MCF 10A (cell line): Measurements from ENCODE around the gene P2RX3. TPM values are rescaled to one million over a fixed set of nuclear protein-coding genes. Genes with fewer than 3 reads are reported as not detected.

ENCODE experiments used
- BruUV-seq: library from RNA; stranded (reverse); fragments of 400-500 nt; replicated peaks from 2 replicates; lab custom pipeline; 2021; lab: Mats Ljungman, UMichigan
- CTCF ChIA-PET: fragments of 300-600 bp; sonication (Branson Sonifier 250); formaldehyde crosslinking; extraction: SDS; loops from one replicate; lab custom pipeline; 2021; ENCODE audit warnings: antibody characterized with exemption, inconsistent platforms; lab: Yijun Ruan, JAX
- POLR2A ChIA-PET: fragments of 300-600, 350-650 bp; sonication (Branson Sonifier 250); formaldehyde crosslinking; extraction: SDS; loops from one replicate; lab custom pipeline; 2020; ENCODE audit warnings: antibody characterized with exemption, inconsistent platforms; lab: Yijun Ruan, JAX
- DNase-seq: peaks from one replicate; pipeline ENCODE4 v3.0.0-alpha.2; 2018; ENCODE audit not compliant: unreplicated experiment
- H3K27ac Mint-ChIP-seq: one replicate; pipeline ENCODE4 v1.8.0; 2022; ENCODE audit warnings: mild to moderate bottlenecking, low read depth, mixed read lengths; ENCODE audit not compliant: unreplicated experiment
- H3K27me3 Mint-ChIP-seq: one replicate; pipeline ENCODE4 v1.8.0; 2022; ENCODE audit warnings: mixed read lengths; ENCODE audit not compliant: insufficient read depth, unreplicated experiment
- H3K36me3 Mint-ChIP-seq: one replicate; pipeline ENCODE4 v1.8.0; 2022; ENCODE audit warnings: mild to moderate bottlenecking, moderate library complexity, mixed read lengths; ENCODE audit not compliant: insufficient read depth, unreplicated experiment
- H3K4me1 Mint-ChIP-seq: one replicate; pipeline ENCODE4 v1.8.0; 2022; ENCODE audit warnings: mixed read lengths; ENCODE audit not compliant: insufficient read depth, unreplicated experiment
- H3K4me3 Mint-ChIP-seq: one replicate; pipeline ENCODE4 v1.8.0; 2022; ENCODE audit warnings: mild to moderate bottlenecking, moderate library complexity, mixed read lengths; ENCODE audit not compliant: unreplicated experiment
- H3K9me3 Mint-ChIP-seq: one replicate; pipeline ENCODE4 v1.8.0; 2022; ENCODE audit warnings: mixed read lengths; ENCODE audit not compliant: unreplicated experiment
- intact Hi-C: fragments of 100-400 bp; cut with micrococcal nuclease; formaldehyde crosslinking; loops from 2 replicates; pipeline ENCODE4 v1.14.1; 2022
- total RNA-seq: library from RNA; stranded (reverse); gene quantifications from 2 replicates; pipeline ENCODE4 v1.2.3, GENCODE V29; 2022
- TF ChIP-seq, protein P1 (sequence below): fragments of 200-600 bp; IDR thresholded peaks from one replicate; pipeline ENCODE4 v1.8.0; 2022; ENCODE audit warnings: antibody characterized with exemption, mild to moderate bottlenecking; ENCODE audit not compliant: unreplicated experiment

The P2RX3 gene
- total RNA-seq, 1 experiment from 2014 or later, result not detected

DNA sequence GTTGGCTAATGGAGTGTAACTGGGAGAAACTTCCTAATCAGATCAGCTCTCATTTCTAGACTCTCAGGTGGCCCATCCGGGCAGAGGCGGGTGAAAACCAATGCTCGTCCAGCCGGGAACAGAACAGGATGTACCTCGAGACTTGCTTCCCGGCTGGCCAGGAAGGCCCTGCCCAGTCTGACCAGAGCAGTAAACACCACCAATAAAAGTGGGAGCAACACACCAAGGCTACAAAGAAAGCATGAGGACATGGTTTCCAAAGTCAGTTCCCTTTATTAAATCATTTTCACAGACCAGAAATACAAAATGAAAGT, 12.5 kb upstream of the P2RX3 start:
- H3K9me3 Mint-ChIP-seq, result no peaks in the 10 kb centered on the region
- POLR2A ChIA-PET, result interaction anchor here (0.6 to 10.1 kb wide), 18 partner anchors 9 to 437 kb away, joined by 3 to 362 read pairs (median 4); partner anchors contain the start of genes MED19, P2RX3, SLC43A3 and SSRP1
- CTCF ChIA-PET, result interaction anchor here (0.7 to 1.4 kb wide), 8 partner anchors 9 to 384 kb away, joined by 3 to 5 read pairs (median 4); no protein-coding TSS in a partner anchor
- H3K36me3 Mint-ChIP-seq, result peaks cover 54% of the 10 kb centered on the region
- peak overlapping the region; percentile 97 for H3K27ac Mint-ChIP-seq
- no TSS peak for BruUV-seq
- peak overlapping the region; percentile 75 for H3K4me3 Mint-ChIP-seq
- TF ChIP-seq, protein P1, sequence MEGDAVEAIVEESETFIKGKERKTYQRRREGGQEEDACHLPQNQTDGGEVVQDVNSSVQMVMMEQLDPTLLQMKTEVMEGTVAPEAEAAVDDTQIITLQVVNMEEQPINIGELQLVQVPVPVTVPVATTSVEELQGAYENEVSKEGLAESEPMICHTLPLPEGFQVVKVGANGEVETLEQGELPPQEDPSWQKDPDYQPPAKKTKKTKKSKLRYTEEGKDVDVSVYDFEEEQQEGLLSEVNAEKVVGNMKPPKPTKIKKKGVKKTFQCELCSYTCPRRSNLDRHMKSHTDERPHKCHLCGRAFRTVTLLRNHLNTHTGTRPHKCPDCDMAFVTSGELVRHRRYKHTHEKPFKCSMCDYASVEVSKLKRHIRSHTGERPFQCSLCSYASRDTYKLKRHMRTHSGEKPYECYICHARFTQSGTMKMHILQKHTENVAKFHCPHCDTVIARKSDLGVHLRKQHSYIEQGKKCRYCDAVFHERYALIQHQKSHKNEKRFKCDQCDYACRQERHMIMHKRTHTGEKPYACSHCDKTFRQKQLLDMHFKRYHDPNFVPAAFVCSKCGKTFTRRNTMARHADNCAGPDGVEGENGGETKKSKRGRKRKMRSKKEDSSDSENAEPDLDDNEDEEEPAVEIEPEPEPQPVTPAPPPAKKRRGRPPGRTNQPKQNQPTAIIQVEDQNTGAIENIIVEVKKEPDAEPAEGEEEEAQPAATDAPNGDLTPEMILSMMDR, result no peak
- H3K27me3 Mint-ChIP-seq, result no peaks in the 10 kb centered on the region
- peaks cover 46% of the 10 kb centered on the region for H3K4me1 Mint-ChIP-seq
- intact Hi-C loops, result loop anchor here (1.0 kb wide), 1 partner anchor 76 kb away; no protein-coding TSS in a partner anchor
- DNase-seq, result no peak

DNA sequence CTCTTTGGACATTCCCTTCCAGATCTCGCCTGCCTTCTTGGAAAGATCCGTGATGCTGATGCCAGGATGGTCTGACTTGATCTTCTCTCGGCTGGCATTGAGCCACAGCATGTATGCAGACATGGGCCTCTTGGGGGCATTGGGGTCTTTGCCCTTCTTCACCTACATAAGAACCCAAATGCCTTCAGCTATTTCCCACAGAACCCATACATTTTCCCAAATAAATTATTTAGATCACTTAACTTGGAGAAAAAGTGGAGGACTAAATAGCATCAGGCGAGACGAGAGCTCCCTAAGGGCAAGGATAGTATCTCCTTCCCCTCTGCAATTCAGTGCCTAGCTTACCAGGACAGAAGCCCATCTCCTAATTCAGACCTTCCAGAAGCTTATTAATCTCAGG, 10.4 kb upstream of the P2RX3 start:
- peaks cover 74% of the 10 kb centered on the region for H3K36me3 Mint-ChIP-seq
- no TSS peak for BruUV-seq
- ChIA-PET POLR2A (no interaction called here), CTCF (interaction anchor here (0.5 kb wide), 1 partner anchor 22 kb away, joined by 5 read pairs; no protein-coding TSS in a partner anchor)
- intact Hi-C loops, result no loop called here
- TF ChIP-seq, protein P1, result no peak
- DNase-seq, result no peak
- H3K27me3 Mint-ChIP-seq, result no peaks in the 10 kb centered on the region
- peaks cover 33% of the 10 kb centered on the region for H3K4me1 Mint-ChIP-seq
- H3K27ac Mint-ChIP-seq, result peak overlapping the region; percentile 97
- H3K4me3 Mint-ChIP-seq, result peak overlapping the region; percentile 10
- no peaks in the 10 kb centered on the region for H3K9me3 Mint-ChIP-seq

DNA sequence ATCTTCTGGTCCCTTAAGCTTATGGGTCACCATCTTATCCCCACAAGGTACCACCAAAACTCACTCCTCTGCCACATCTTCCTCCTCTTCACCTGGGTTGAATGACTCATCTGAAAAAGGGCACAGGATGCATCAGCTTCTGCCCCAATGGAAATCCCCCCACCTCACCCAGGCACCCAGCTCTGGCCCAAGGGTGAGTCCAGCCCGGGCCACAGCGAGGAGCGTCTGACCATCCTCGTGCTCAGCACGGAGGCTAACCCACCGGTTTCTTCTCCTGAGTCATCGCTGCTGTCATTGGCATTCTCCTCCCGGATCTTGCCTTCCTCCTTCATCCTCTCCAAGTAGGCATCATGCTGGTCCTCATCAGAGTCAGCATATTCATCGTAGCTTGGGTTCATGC, 8.1 kb upstream of the P2RX3 start:
- peaks cover 88% of the 10 kb centered on the region for H3K36me3 Mint-ChIP-seq
- TF ChIP-seq, protein P1, result no peak
- H3K9me3 Mint-ChIP-seq, result no peaks in the 10 kb centered on the region
- no peak overlapping the region for H3K4me3 Mint-ChIP-seq
- H3K4me1 Mint-ChIP-seq, result peaks cover 38% of the 10 kb centered on the region
- no peak for DNase-seq
- ChIA-PET POLR2A (interaction anchor here (1.1 kb wide), 1 partner anchor 36 kb away, joined by 4 read pairs; no protein-coding TSS in a partner anchor), CTCF (interaction anchor here (1.0 to 1.6 kb wide), 4 partner anchors 12 to 311 kb away, joined by 4 to 7 read pairs (median 6); no protein-coding TSS in a partner anchor)
- intact Hi-C loops, result no loop called here
- no TSS peak for BruUV-seq
- no peaks in the 10 kb centered on the region for H3K27me3 Mint-ChIP-seq
- no peak overlapping the region for H3K27ac Mint-ChIP-seq

DNA sequence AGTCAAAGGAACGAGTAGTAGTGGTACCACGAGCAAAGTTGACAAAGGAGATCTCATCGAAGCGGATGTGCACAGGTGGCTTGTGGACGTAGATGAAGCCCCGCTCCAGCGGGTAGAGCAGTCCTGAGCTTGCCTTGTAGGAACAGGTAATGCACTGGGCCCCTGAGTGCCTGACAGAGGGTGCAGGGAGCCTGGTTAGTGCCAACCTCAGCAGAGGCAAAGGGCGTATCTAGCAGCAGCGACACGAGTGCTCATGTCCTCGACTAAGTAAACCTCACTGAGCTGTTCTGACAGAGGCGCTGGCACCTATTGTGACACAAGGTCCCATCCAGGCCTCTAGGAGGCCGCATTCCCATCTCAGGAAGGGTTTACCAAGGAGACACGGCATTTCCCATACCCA, 6.4 kb upstream of the P2RX3 start:
- H3K9me3 Mint-ChIP-seq, result no peaks in the 10 kb centered on the region
- BruUV-seq, result no TSS peak
- no peak overlapping the region for H3K4me3 Mint-ChIP-seq
- DNase-seq, result no peak
- H3K4me1 Mint-ChIP-seq, result peaks cover 29% of the 10 kb centered on the region
- H3K36me3 Mint-ChIP-seq, result peaks cover 75% of the 10 kb centered on the region
- TF ChIP-seq, protein P1, result no peak
- POLR2A ChIA-PET, result interaction anchor here (1.0 kb wide), 1 partner anchor 24 kb away, joined by 3 read pairs; no protein-coding TSS in a partner anchor
- H3K27ac Mint-ChIP-seq, result no peak overlapping the region
- intact Hi-C loops, result no loop called here
- CTCF ChIA-PET, result interaction anchor here (1.3 to 1.4 kb wide), 3 partner anchors 126 to 469 kb away, joined by 3 to 6 read pairs (median 4); no protein-coding TSS in a partner anchor
- H3K27me3 Mint-ChIP-seq, result no peaks in the 10 kb centered on the region
